DND-41 (cell line): ENCODE measurements around the gene ERCC6L2.

ENCODE experiments used
- ATAC-seq: fragments of 200-7000 bp; cut with Tn5 transposase; 3 replicates; pipeline ENCODE4 v1.9.1; 2021; ENCODE audit warnings: low read depth; ENCODE audit not compliant: insufficient read depth
- DNase-seq: peaks from one replicate; pipeline ENCODE4 v3.0.0-alpha.2; 2020
- H2AFZ ChIP-seq: 2 replicates; pipeline ENCODE4 v1.6.0; 2012; ENCODE audit warnings: low read depth, low read length
- H3K27ac ChIP-seq: 2 replicates; pipeline ENCODE4 v1.5.1; 2012; ENCODE audit warnings: low read length, inconsistent platforms
- H3K27me3 ChIP-seq: fragments of 200-600 bp; sonication (generic); 2 replicates; pipeline ENCODE4 v1.6.0; 2012; ENCODE audit warnings: low read length, mild to moderate bottlenecking, inconsistent platforms; ENCODE audit not compliant: insufficient read depth, poor library complexity
- H3K36me3 ChIP-seq: 2 replicates; pipeline ENCODE4 v1.5.1; 2012; ENCODE audit warnings: low read length, inconsistent platforms; ENCODE audit not compliant: insufficient read depth
- H3K4me1 ChIP-seq: 2 replicates; pipeline ENCODE4 v1.5.1; 2012; ENCODE audit warnings: mild to moderate bottlenecking, low read length; ENCODE audit not compliant: insufficient read depth
- H3K4me2 ChIP-seq: 2 replicates; pipeline ENCODE4 v1.6.0; 2012; ENCODE audit warnings: mild to moderate bottlenecking, moderate library complexity, low read length, inconsistent platforms; ENCODE audit not compliant: insufficient read depth
- H3K4me3 ChIP-seq, 2 experiments: fragments of 200-600 bp in 1 of 2; shearing (Covaris generic) in 1 of 2; 2 replicates each; pipeline ENCODE4 v1.5.1; 2012 to 2016; ENCODE audit warnings: inconsistent platforms in 2 of 2, low read length in 2 of 2, mild to moderate bottlenecking in 2 of 2, low read depth in 1 of 2, moderate library complexity in 1 of 2
- H3K79me2 ChIP-seq: 2 replicates; pipeline ENCODE4 v1.6.0; 2012; ENCODE audit warnings: low read length, inconsistent platforms; ENCODE audit not compliant: insufficient read depth
- H3K9ac ChIP-seq: 2 replicates; pipeline ENCODE4 v1.6.0; 2012; ENCODE audit warnings: low read depth, mild to moderate bottlenecking, inconsistent platforms, low read length, moderate library complexity
- H3K9me3 ChIP-seq: 2 replicates; pipeline ENCODE4 v1.5.1; 2012; ENCODE audit warnings: low read length, moderate library complexity, mild to moderate bottlenecking, inconsistent platforms; ENCODE audit not compliant: insufficient read depth, severe bottlenecking
- H4K20me1 ChIP-seq: 2 replicates; pipeline ENCODE4 v1.6.0; 2012; ENCODE audit warnings: low read length; ENCODE audit not compliant: insufficient read depth
- EZH2 ChIP-seq: IDR thresholded peaks from 3 replicates; pipeline ENCODE4 v1.6.1; 2012; ENCODE audit warnings: borderline replicate concordance, low read depth, mild to moderate bottlenecking, moderate library complexity, low read length, inconsistent platforms; ENCODE audit not compliant: severe bottlenecking
- TF ChIP-seq, protein P1 (sequence below): IDR thresholded peaks from 2 replicates; pipeline ENCODE4 v1.5.1; 2012; ENCODE audit warnings: borderline replicate concordance, low read length, moderate library complexity, mild to moderate bottlenecking; ENCODE audit not compliant: poor library complexity, severe bottlenecking; ENCODE audit errors: extremely low read depth

ERCC6L2 gene

GRCh38 chr9:95953986-95954385 lies 78.5 kb downstream of the ERCC6L2 start:
- H3K9ac ChIP-seq = no peak overlapping the region
- H3K36me3 ChIP-seq = peaks cover 47% of the 10 kb centered on the region
- no peak for ATAC-seq
- no peaks in the 10 kb centered on the region for H3K4me1 ChIP-seq
- peaks cover 12% of the 10 kb centered on the region for H3K9me3 ChIP-seq
- no peaks in the 10 kb centered on the region for H3K27me3 ChIP-seq
- TF ChIP-seq, protein P1, sequence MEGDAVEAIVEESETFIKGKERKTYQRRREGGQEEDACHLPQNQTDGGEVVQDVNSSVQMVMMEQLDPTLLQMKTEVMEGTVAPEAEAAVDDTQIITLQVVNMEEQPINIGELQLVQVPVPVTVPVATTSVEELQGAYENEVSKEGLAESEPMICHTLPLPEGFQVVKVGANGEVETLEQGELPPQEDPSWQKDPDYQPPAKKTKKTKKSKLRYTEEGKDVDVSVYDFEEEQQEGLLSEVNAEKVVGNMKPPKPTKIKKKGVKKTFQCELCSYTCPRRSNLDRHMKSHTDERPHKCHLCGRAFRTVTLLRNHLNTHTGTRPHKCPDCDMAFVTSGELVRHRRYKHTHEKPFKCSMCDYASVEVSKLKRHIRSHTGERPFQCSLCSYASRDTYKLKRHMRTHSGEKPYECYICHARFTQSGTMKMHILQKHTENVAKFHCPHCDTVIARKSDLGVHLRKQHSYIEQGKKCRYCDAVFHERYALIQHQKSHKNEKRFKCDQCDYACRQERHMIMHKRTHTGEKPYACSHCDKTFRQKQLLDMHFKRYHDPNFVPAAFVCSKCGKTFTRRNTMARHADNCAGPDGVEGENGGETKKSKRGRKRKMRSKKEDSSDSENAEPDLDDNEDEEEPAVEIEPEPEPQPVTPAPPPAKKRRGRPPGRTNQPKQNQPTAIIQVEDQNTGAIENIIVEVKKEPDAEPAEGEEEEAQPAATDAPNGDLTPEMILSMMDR = no peak
- no peak for TF ChIP-seq EZH2
- H3K79me2 ChIP-seq = no peaks in the 10 kb centered on the region
- DNase-seq = no peak
- H2AFZ ChIP-seq = no peak overlapping the region
- no peak overlapping the region for H3K4me2 ChIP-seq
- H4K20me1 ChIP-seq = no peaks in the 10 kb centered on the region
- no peak overlapping the region for H3K27ac ChIP-seq
- H3K4me3 ChIP-seq = no peak overlapping the region

DNA sequence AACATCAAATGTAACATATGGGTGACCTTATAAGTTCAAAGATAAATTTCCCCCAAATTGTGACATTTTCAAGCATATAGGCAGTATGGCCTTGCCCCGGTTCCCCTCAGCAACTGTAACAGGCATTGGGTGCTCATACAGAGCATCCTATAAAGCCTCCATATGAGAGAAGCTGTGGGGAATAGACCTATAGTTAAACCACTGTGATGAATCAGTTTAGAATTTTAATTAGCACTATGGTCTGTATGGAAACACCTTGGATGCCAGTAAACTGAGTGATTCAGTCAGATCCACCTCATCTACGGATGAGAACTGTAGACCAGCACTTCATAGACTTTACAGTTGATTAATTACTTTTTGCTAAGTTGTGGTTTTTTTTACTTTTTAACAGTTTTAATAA lies 79.4 kb downstream of the ERCC6L2 start:
- ATAC-seq (no peak), DNase-seq (no peak)
- Histone ChIP-seq H3K9me3 (peaks cover 12% of the 10 kb centered on the region), H3K36me3 (peaks cover 38% of the 10 kb centered on the region), H4K20me1 (no peaks in the 10 kb centered on the region), H3K4me2 (no peak overlapping the region), H3K27me3 (no peaks in the 10 kb centered on the region), H3K4me1 (no peaks in the 10 kb centered on the region), H3K4me3 (no peak overlapping the region), H3K27ac (no peak overlapping the region), H3K9ac (no peak overlapping the region), H2AFZ (no peak overlapping the region), H3K79me2 (no peaks in the 10 kb centered on the region)
- TF ChIP-seq, protein P1 = no peak
- TF ChIP-seq EZH2 = no peak

GRCh38 chr9:95962936-95963335 lies 87.4 kb downstream of the ERCC6L2 start:
- Histone ChIP-seq H3K36me3 (peaks cover 13% of the 10 kb centered on the region), H3K4me3 (no peak overlapping the region)
- DNase-seq = no peak

More at GRCh38 chr9:95962936-95963335, 87.4 kb downstream of the ERCC6L2 start:
- Histone ChIP-seq H3K79me2 (no peaks in the 10 kb centered on the region), H4K20me1 (no peaks in the 10 kb centered on the region), H3K27me3 (no peaks in the 10 kb centered on the region), H3K9ac (no peak overlapping the region), H3K4me1 (no peaks in the 10 kb centered on the region), H2AFZ (no peak overlapping the region), H3K4me2 (no peak overlapping the region), H3K27ac (no peak overlapping the region), H3K9me3 (no peaks in the 10 kb centered on the region)
- ATAC-seq = no peak
- no peak for TF ChIP-seq EZH2
- TF ChIP-seq, protein P1 = no peak
